GM19395 (cell line): ENCODE results near the gene FCHO2.

ENCODE experiments used
- ATAC-seq: cut with Tn5 transposase; IDR thresholded peaks from one replicate; pipeline ENCODE4 v1.9.1; 2021; ENCODE audit warnings: mild to moderate bottlenecking, moderate library complexity; ENCODE audit not compliant: unreplicated experiment

Gene FCHO2

DNA sequence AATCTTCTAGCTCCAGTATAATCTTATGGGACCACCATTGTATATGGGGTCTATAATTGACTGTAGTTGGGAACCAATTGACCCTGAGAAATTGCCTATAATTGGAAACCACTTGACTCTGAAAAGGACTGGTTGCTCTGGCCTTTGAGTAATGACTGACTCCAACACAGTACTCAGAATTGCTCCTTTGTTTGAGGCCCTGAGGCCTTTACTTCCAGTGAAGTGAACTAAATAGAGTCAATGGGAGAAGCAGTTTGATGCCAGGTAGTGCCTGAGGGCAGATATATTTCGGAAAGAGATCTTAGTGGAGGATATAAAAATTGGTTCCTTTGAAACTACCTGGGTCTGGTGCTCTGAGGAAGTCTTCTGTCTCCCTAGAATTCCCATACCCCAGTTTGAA lies 148.5 kb downstream of the FCHO2 start:
- no peak for ATAC-seq

DNA sequence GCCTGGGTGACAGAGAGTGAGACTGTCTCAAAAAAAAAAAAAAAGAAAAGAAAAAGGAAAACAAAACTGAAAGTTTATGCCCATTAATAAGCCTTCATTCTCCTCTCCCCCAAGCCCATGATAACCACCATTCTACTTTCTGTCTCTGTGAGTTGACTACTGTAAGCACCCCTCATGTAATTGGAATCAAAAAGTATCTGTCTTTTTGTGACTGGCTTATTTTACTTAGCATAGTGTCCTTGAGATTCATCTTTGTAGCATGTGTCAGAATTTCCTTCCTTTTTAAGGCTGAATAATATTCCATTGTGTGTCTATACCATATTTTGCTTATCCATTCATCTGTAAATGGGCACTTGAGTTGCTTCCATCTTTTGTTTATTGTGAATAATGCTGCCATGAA lies 150.5 kb downstream of the FCHO2 start:
- no peak for ATAC-seq

GRCh38 chr5:73110190-73110589 lies 154.3 kb downstream of the FCHO2 start:
- no peak for ATAC-seq

DNA sequence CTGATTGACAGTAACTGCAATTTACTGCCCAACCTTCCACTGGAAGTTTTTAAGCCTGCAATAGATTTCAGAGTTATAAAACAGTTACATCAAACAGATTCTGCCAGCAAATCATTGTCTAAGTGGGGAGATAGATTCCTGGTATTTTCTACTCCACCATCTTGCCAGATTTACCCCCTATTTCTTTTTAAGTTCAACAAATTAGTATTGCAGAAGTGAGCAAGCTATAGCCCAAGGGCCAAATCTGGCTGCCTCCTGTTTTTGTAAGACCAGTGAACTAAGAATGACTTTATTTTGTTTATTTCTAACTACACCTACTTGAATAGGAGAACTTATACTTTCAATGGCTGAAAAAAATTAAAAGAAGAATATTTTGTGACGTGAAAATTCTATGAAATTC lies 155.7 kb downstream of the FCHO2 start:
- ATAC-seq = no peak

DNA sequence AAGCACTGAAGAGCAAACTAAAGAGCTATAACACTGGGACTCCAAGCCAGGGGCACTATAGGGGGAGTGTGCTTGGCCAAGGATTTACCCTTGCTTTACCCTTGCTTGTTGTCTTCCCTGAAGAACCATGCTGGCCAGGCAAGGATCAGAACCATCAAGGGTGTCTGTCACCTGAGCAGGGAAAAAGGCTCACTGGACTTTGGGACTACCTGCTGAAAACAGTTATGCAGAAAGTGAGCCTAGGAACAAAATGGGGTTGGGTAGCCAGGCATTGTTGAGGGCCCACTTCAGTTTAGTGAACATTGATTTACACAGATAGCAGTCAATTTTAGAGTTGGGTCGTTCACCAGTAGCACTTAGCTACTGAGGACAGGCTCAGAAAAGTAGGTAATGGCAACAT lies 156.5 kb downstream of the FCHO2 start:
- no peak for ATAC-seq

- ATAC-seq = no peak
These were observed 158.3 kb downstream of the FCHO2 start for GRCh38 chr5:73114044-73114688.

- no peak for ATAC-seq
These were observed 159.7 kb downstream of the FCHO2 start for GRCh38 chr5:73115399-73116051.

- no peak for ATAC-seq
These were observed 160.7 kb downstream of the FCHO2 start for GRCh38 chr5:73116506-73116905.

GRCh38 chr5:73117088-73117740 lies 161.4 kb downstream of the FCHO2 start:
- ATAC-seq = no peak

- no peak for ATAC-seq
These were observed 162.6 kb downstream of the FCHO2 start for GRCh38 chr5:73118391-73118973.

DNA sequence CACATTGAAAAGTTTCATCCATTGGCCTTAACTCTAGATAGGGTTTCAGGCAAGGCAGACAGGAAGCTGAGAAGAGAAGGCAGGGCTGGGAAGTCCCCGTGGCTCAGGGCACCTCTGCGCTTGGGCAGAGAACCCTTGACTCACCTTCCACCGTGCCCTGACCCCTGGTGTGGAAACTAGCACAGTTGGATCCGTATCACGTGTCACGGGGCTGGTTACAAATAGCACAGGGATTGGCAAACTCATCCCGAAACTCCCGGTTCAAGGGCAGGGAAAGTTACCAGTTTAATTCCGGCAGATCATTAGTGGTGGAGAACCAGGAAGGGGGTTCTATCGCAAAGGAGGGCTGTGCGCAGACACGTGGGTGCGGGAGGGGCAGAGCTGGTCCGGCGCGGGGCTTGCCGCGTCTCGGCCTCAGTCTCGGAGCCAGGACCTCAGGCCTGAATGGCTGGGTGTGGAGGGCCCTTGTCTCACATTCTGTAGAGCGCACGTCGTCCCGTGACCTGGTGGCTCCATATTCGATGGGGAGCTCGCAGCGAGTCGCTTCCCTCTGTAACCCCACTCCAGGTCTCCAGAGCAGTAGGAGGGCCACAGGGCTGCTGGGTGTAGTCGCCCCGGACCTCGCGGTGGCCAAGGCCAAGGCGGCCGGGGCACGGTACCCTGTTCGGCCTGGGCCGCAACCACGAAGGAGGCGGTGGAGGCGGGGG lies 163.8 kb downstream of the FCHO2 start:
- ATAC-seq = no peak

GRCh38 chr5:73120222-73121118 lies 164.6 kb downstream of the FCHO2 start, which contains the start of gene TMEM171:
Gene TMEM171 (plus strand): TSS chr5:73120575. CDS start chr5:73123374, 2,799 bp downstream.
- ATAC-seq = no peak

GRCh38 chr5:73121119-73121463 lies 165.2 kb downstream of the FCHO2 start:
- ATAC-seq = no peak

DNA sequence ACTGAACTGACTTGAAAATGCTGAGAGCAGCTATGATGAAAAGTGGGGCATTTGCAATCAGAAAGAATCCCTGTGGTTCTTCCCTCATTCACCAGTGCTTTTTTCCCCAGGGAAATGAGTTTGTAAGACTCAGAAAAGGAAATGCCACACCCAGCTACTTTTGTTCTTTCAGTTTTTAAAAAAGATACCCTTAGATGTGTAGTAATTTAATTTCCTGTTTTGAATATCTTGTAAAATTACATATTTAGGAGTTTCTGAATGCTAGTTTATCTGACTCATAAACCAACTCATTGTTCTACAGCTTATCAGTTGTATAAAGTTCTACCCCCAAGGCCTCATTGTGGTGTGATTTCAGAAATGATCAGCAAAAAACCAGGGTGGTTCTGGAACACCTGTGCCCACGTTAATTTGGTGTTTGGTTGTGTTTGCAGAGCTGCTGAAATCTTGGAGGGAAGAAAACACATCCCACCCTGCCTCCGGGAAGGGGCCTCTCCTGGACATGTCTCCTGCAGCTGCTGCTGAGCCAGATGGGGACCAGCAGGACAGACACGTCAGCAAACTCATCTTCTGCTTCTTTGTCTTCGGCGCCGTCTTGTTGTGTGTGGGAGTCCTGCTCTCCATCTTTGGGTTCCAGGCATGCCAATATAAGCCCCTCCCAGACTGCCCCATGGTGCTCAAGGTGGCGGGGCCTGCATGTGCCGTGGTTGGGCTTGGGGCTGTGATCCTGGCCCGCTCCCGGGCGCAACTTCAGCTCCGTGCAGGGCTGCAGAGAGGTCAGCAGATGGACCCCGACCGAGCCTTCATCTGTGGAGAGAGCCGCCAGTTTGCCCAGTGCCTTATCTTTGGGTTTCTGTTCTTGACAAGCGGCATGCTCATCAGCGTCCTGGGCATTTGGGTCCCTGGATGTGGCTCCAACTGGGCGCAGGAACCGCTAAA lies 167.3 kb downstream of the FCHO2 start:
- no peak for ATAC-seq

- no peak for ATAC-seq
These were observed 169.4 kb downstream of the FCHO2 start for GRCh38 chr5:73125289-73125688.

- no peak for ATAC-seq
These were observed 170.5 kb downstream of the FCHO2 start for GRCh38 chr5:73126381-73126780.

- ATAC-seq = no peak
These were observed 171.1 kb downstream of the FCHO2 start for GRCh38 chr5:73126957-73127356.

DNA sequence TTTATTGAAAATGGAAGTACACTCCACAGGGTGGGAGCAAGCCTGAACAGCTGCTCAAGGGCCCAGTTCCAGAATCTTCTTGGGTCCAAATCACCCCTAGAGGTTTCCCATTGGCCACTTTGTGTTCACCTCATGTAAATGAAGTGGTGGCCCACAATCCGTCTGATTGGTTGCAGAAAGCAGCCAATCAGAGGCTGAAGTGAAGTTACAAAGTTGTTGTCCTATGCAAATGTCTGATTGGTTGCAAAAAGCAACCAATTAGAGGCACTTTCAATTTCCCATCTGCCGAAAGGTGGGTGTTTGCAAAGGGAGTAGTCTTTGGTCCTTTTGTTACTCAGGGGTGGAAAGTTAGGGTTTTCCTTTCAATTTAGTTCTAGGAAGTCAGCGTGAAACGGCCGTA lies 173.3 kb downstream of the FCHO2 start:
- ATAC-seq = no peak

DNA sequence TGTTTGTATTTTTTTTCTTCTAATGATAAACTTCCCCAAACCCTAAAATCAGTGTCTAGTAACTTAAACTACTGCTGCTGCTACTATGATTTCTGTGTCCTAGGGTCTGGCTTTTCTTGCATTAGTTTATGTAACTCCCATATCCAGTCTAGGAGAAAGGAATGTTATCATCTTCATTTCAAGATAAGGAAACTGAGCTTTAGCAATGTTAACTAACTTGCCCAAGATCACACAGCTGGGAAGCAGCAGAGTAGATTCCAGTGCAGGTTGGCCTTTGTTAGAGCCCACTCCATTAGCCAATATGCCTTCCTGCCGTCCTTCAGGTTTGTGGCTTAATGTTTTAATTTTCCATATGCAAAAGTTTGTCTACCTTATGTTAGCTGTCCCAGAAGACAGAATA lies 175.0 kb downstream of the FCHO2 start:
- no peak for ATAC-seq
